ES-I3 (cell line): ENCODE results near the gene WRAP73.

Experiments used
- H3K36me3 ChIP-seq: 2 replicates; pipeline ENCODE4 v1.6.1; 2013; ENCODE audit warnings: mild to moderate bottlenecking, low read length, control low read depth, moderate library complexity; ENCODE audit not compliant: insufficient read depth
- H3K4me1 ChIP-seq: 2 replicates; pipeline ENCODE4 v1.6.1; 2013; ENCODE audit warnings: mild to moderate bottlenecking, control low read depth, low read length; ENCODE audit not compliant: insufficient read depth
- H3K9ac ChIP-seq: 2 replicates; pipeline ENCODE4 v1.6.1; 2013; ENCODE audit warnings: low read depth, mild to moderate bottlenecking, low read length, moderate library complexity
- H3K9me3 ChIP-seq: 2 replicates; pipeline ENCODE4 v1.6.1; 2013; ENCODE audit warnings: mild to moderate bottlenecking, low read length, moderate library complexity; ENCODE audit not compliant: control insufficient read depth, insufficient read depth

The WRAP73 gene

GRCh38 chr1:3652548-3653285 lies 2.8 kb upstream of the WRAP73 start:
- H3K9ac ChIP-seq: peak overlapping the region; percentile 50
- no peaks in the 10 kb centered on the region for H3K9me3 ChIP-seq
- H3K4me1 ChIP-seq: no peaks in the 10 kb centered on the region; the same call in 1 of the 2 replicates
- no peaks in the 10 kb centered on the region for H3K36me3 ChIP-seq

GRCh38 chr1:3651930-3652547 lies 2.1 kb upstream of the WRAP73 start, which contains the start of gene TP73:
Gene TP73, plus strand, starts transcription at chr1:3652516. Its CDS starts 29,850 bp downstream, at chr1:3682366.
- Histone ChIP-seq H3K9ac (peak within 1 kb of the TSS; percentile 50), H3K4me1 (no peaks in the 10 kb centered on the region; the same call in 1 of the 2 replicates), H3K36me3 (no peaks in the 10 kb centered on the region), H3K9me3 (no peaks in the 10 kb centered on the region)

- H3K4me1 ChIP-seq: no peaks in the 10 kb centered on the region; the same call in 1 of the 2 replicates
- no peaks in the 10 kb centered on the region for H3K9me3 ChIP-seq
- H3K9ac ChIP-seq: peak overlapping the region; percentile 50; the same call in 1 of the 2 replicates
- H3K36me3 ChIP-seq: no peaks in the 10 kb centered on the region
Measured at GRCh38 chr1:3651026-3651929, 1.4 kb upstream of the WRAP73 start.

GRCh38 chr1:3650248-3651025 lies 534 bp upstream of the WRAP73 start:
- Histone ChIP-seq H3K9ac (peak overlapping the region; percentile 93; the same call in 1 of the 2 replicates), H3K36me3 (no peaks in the 10 kb centered on the region), H3K4me1 (no peaks in the 10 kb centered on the region; the same call in 1 of the 2 replicates), H3K9me3 (no peaks in the 10 kb centered on the region)

GRCh38 chr1:3646596-3646995 lies 3.3 kb downstream of the WRAP73 start:
- Histone ChIP-seq H3K4me1 (no peaks in the 10 kb centered on the region), H3K9me3 (no peaks in the 10 kb centered on the region), H3K36me3 (no peaks in the 10 kb centered on the region), H3K9ac (no peak overlapping the region)

- H3K4me1 ChIP-seq: no peaks in the 10 kb centered on the region
- H3K9me3 ChIP-seq: no peaks in the 10 kb centered on the region
- H3K36me3 ChIP-seq: no peaks in the 10 kb centered on the region
- H3K9ac ChIP-seq: no peak overlapping the region
Measured at GRCh38 chr1:3645666-3646355, 4.1 kb downstream of the WRAP73 start.

- no peaks in the 10 kb centered on the region for H3K4me1 ChIP-seq
- no peaks in the 10 kb centered on the region for H3K36me3 ChIP-seq
- H3K9ac ChIP-seq: no peak overlapping the region
- no peaks in the 10 kb centered on the region for H3K9me3 ChIP-seq
Measured at GRCh38 chr1:3645247-3645646, 4.7 kb downstream of the WRAP73 start.

- H3K36me3 ChIP-seq: no peaks in the 10 kb centered on the region
Measured at GRCh38 chr1:3644273-3644672, 5.6 kb downstream of the WRAP73 start.

GRCh38 chr1:3642919-3643675 lies 6.8 kb downstream of the WRAP73 start:
- H3K36me3 ChIP-seq: 0 out of 2 replicates have a peak, but pooled peaks cover 4% of the 10 kb centered on the region
- H3K4me1 ChIP-seq: no peaks in the 10 kb centered on the region
- no peaks in the 10 kb centered on the region for H3K9me3 ChIP-seq
- no peak overlapping the region for H3K9ac ChIP-seq

More at GRCh38 chr1:3644273-3644672, 5.6 kb downstream of the WRAP73 start:
- Histone ChIP-seq H3K4me1 (no peaks in the 10 kb centered on the region), H3K9ac (no peak overlapping the region), H3K9me3 (no peaks in the 10 kb centered on the region)

- no peak overlapping the region for H3K9ac ChIP-seq
- 0 out of 2 replicates have a peak, but pooled peaks cover 4% of the 10 kb centered on the region for H3K36me3 ChIP-seq
- H3K9me3 ChIP-seq: no peaks in the 10 kb centered on the region
- H3K4me1 ChIP-seq: no peaks in the 10 kb centered on the region
Measured at GRCh38 chr1:3641816-3642215, 8.1 kb downstream of the WRAP73 start.

- no peaks in the 10 kb centered on the region for H3K9me3 ChIP-seq
- H3K9ac ChIP-seq: no peak overlapping the region
- H3K36me3 ChIP-seq: 0 out of 2 replicates have a peak, but pooled peaks cover 4% of the 10 kb centered on the region
- no peaks in the 10 kb centered on the region for H3K4me1 ChIP-seq
Measured at GRCh38 chr1:3641046-3641760, 8.7 kb downstream of the WRAP73 start.

GRCh38 chr1:3640121-3640837 lies 9.6 kb downstream of the WRAP73 start:
- Histone ChIP-seq H3K9ac (no peak overlapping the region), H3K9me3 (no peaks in the 10 kb centered on the region), H3K36me3 (0 out of 2 replicates have a peak, but pooled peaks cover 4% of the 10 kb centered on the region), H3K4me1 (no peaks in the 10 kb centered on the region)
